Cardiac muscle cell (in vitro differentiated cells and primary cell): ENCODE data around the gene INAVA. TPM values are rescaled to one million over a fixed set of nuclear protein-coding genes. Genes with fewer than 3 reads are reported as not detected.
A peak's percentile ranks its signal among the peaks of the same experiment; 100 is the strongest.

Source experiments
- DNase-seq, 2 donors: peaks; one replicate each; pipeline versions ENCODE4 v3.0.0 to v3.0.0-alpha.2; 2010 to 2017; ENCODE audit warnings: low read depth in 1 of 2, low spot score in 1 of 2
- H3K27ac ChIP-seq: fragments of 200-600 bp; sonication (generic); 2 replicates; pipeline ENCODE4 v1.5.1; 2016
- H3K27me3 ChIP-seq: fragments of 200-600 bp; sonication (generic); 2 replicates; pipeline ENCODE4 v1.6.0; 2016; ENCODE audit warnings: control low read depth
- H3K36me3 ChIP-seq: fragments of 200-600 bp; sonication (generic); 2 replicates; pipeline ENCODE4 v1.5.1; 2016; ENCODE audit warnings: control low read depth
- H3K4me1 ChIP-seq: fragments of 200-600 bp; sonication (generic); 2 replicates; pipeline ENCODE4 v1.8.1; 2017; ENCODE audit warnings: low read depth, mild to moderate bottlenecking, mixed run types
- H3K4me3 ChIP-seq: fragments of 200-600 bp; sonication (generic); 2 replicates; pipeline ENCODE4 v1.5.1; 2016; ENCODE audit warnings: mild to moderate bottlenecking
- H3K9me3 ChIP-seq: fragments of 200-600 bp; sonication (generic); 2 replicates; pipeline ENCODE4 v1.5.1; 2017; ENCODE audit warnings: low read depth, mild to moderate bottlenecking, control low read depth
- CTCF ChIP-seq: IDR thresholded peaks from 2 replicates; pipeline ENCODE4 v1.5.1; 2012; ENCODE audit warnings: low read depth, mild to moderate bottlenecking, low read length
- polyA plus RNA-seq: library from polyadenylated mRNA; unstranded; fragments of >200 nt; fragmentation: Nextera tagmentation; extraction: Ambion mirVana; gene quantifications from 2 replicates; pipeline ENCODE4 v1.2.1, GENCODE V29; 2016
- total RNA-seq: library from RNA; depleted of rRNA; stranded (reverse); fragments of >200 nt; gene quantifications from 2 replicates; pipeline ENCODE4 v1.2.3, GENCODE V29; 2016

The INAVA gene
- total and polyA plus RNA-seq, 2 experiments from 2014 or later = 7.4 to 37.8 TPM

- no peak for TF ChIP-seq CTCF
- no peak overlapping the region for H3K4me3 ChIP-seq
- no peaks in the 10 kb centered on the region for H3K27me3 ChIP-seq
- H3K36me3 ChIP-seq = no peaks in the 10 kb centered on the region
- no peak overlapping the region for H3K27ac ChIP-seq
- no peak for DNase-seq
- peaks cover 8% of the 10 kb centered on the region for H3K4me1 ChIP-seq
- H3K9me3 ChIP-seq = no peaks in the 10 kb centered on the region
Observed at GRCh38 chr1:200916152-200916551, 21.5 kb downstream of the INAVA start.

DNA sequence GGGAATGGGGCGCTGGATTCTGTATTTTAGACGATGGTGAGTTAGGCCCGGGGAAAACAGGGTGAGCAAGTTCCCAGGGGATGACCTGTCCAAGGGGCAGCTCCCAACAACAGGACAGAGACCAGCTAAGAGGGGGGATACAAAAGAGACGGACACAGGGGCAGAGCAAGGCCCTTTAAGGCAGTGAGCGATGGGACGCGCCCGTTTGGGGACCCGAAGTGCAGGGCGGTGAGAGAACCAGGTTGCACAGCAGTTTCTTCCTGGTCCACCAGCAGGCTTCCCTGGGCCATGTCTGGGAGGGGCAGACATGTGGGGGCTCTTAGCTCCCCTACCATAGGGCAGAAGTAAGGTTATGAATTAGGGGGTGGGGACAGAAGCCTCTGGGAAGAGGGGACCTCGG lies 22.0 kb downstream of the INAVA start:
- no peak overlapping the region for H3K4me3 ChIP-seq

GRCh38 chr1:200917291-200917817 lies 22.7 kb downstream of the INAVA start:
- H3K27me3 ChIP-seq = no peaks in the 10 kb centered on the region
- DNase-seq = peak in 1 of 2 donors; percentile 81
- H3K4me3 ChIP-seq = no peak overlapping the region
- no peaks in the 10 kb centered on the region for H3K9me3 ChIP-seq
- TF ChIP-seq CTCF = no peak
- peaks cover 8% of the 10 kb centered on the region for H3K4me1 ChIP-seq
- H3K27ac ChIP-seq = peak overlapping the region; percentile 42
- H3K36me3 ChIP-seq = no peaks in the 10 kb centered on the region

More for the DNA sequence above, 22.0 kb downstream of the INAVA start:
- no peak for DNase-seq
- H3K4me1 ChIP-seq = peaks cover 8% of the 10 kb centered on the region
- no peaks in the 10 kb centered on the region for H3K27me3 ChIP-seq
- TF ChIP-seq CTCF = no peak
- H3K9me3 ChIP-seq = no peaks in the 10 kb centered on the region
- no peaks in the 10 kb centered on the region for H3K36me3 ChIP-seq
- H3K27ac ChIP-seq = no peak overlapping the region

DNA sequence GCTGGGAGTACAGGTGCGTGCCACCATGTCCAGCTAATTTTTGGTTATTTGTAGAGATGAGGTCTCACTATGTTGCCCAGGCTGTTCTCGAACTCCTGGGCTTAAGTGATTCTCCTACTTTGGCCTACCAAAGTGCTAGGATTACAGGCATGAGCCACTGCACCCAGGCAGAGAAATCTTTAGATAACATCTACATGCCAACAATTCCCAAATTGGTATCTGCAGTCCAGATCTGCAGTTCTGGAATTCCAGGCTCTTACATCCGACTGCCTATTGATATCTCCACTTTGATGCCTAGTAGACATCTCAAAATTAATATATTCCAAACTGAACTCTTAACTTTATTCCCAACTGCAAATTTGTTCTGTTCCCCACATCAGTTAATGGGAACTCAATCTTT lies 23.3 kb downstream of the INAVA start:
- Histone ChIP-seq H3K27ac (no peak overlapping the region), H3K9me3 (no peaks in the 10 kb centered on the region), H3K4me1 (peaks cover 8% of the 10 kb centered on the region), H3K4me3 (no peak overlapping the region), H3K36me3 (no peaks in the 10 kb centered on the region), H3K27me3 (no peaks in the 10 kb centered on the region)
- no peak for TF ChIP-seq CTCF
- DNase-seq = no peak

- DNase-seq = no peak
- no peaks in the 10 kb centered on the region for H3K27me3 ChIP-seq
- no peak for TF ChIP-seq CTCF
- H3K36me3 ChIP-seq = no peaks in the 10 kb centered on the region
- no peaks in the 10 kb centered on the region for H3K9me3 ChIP-seq
- H3K27ac ChIP-seq = no peak overlapping the region
- peaks cover 8% of the 10 kb centered on the region for H3K4me1 ChIP-seq
- H3K4me3 ChIP-seq = no peak overlapping the region
Observed at GRCh38 chr1:200919386-200919785, 24.7 kb downstream of the INAVA start.
